Effector CD8-positive, alpha-beta T cell (primary cell): ENCODE measurements around the gene HPSE2.
"Not testable (repeated sequence)": the region's sequence is repeated elsewhere in the genome, so short reads cannot be mapped to it uniquely, and the experiment has no call there.

Experiments used
- DNase-seq: peaks from one replicate; lab custom pipeline; 2025; lab: John Stamatoyannopoulos, UW

Gene HPSE2

DNA sequence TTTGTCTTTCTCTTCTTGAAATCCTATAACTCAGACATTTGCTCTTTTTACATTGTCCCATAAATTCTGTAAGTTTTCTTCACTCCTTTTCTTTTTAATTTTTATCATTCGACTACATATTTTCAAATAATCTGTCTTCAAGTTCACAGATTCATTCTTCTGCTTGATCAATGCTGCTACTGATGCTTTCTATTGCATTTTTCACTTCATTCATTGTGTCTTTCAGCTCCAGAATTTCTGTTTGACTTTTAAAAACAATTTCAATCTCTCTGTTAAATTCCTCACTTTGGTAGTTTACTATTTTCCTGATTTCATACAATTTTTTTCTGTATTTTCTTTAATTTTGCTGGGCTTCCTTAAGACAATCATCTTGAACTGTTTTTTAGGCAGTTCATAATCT is 230.4 kb downstream of the HPSE2 start:
- no peak for DNase-seq

GRCh38 chr10:99004738-99005137 is 230.9 kb downstream of the HPSE2 start:
- no peak for DNase-seq

DNA sequence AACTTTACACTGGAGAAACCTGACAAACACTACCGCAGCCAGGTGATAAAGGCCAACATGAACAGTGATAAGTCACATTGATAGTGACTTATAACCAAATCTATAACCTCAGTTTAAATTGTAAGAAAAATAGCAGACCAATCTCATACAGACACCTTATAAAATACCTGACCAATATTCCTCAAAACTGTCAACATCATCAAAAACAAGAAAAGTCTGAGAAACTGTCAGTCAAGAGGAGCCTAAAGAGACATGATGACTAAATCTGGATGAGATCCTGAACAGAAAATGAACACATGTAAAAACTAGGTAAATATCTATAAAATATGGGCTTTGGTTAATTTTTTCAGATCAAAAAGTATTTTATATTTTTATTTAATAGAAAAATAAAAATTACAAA is 233.3 kb downstream of the HPSE2 start:
- no peak for DNase-seq

DNA sequence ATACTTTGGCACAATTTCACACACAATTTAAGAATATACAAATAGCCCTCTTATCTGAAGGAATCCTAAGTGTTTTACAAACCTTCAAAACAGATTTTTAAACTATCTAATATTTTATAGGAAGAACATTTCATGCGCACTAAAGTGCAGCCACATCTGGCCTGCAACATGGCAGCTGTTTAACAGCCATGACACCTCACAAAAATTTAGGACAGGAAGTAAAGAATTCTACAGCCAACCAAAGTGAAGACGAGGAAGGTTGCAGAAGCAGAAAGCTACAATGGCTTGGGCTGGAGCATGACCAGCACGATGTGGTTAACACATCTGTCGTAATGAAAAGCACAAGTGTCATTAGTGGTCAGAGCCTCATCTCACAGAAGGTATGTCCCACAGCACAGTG is 238.1 kb downstream of the HPSE2 start:
- DNase-seq: no peak

GRCh38 chr10:98994030-98994429 is 241.6 kb downstream of the HPSE2 start:
- DNase-seq: no peak

DNA sequence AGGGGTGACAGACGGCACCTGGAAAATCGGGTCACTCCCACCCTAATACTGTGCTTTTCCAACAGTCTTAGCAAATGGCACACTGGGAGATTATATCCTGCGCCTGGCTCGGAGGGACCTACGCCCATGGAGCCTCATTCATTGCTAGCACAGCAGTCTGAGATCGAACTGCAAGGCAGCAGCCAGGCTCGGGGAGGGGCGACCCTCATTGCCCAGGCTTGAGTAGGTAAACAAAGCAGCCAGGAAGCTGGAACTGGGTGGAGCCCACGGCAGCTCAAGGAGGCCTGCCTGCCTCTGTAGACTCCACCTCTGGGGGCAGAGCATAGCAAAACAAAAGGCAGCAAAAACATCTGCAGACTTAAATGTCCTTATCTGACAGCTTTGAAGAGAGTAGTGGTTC is 251.9 kb downstream of the HPSE2 start:
- not testable (repeated sequence) for DNase-seq

DNA sequence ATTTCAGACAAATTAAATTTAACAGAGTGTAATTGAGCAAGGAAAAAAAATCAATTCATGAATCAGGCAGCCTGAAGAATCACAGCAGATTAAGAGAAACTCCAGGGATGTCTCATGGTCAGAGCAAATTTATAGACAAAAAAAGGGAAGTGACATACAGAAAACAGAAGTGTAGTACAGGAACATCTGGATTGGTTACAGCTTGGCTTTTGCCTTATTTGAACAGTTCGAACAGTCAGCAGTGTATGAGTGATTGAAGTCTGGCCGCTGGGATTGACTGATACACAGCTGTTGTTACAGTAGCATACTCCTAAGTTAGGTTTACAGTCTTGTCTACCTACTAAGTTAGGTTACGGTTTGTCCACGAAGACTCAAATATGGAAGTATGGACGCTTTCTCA is 255.3 kb downstream of the HPSE2 start:
- DNase-seq: no peak

- no peak for DNase-seq
These were observed 264.2 kb downstream of the HPSE2 start for GRCh38 chr10:98971464-98971863.

- no peak for DNase-seq
These were observed 268.1 kb downstream of the HPSE2 start for GRCh38 chr10:98967601-98968000.

- no peak for DNase-seq
These were observed 272.0 kb downstream of the HPSE2 start for GRCh38 chr10:98963608-98964007.

DNA sequence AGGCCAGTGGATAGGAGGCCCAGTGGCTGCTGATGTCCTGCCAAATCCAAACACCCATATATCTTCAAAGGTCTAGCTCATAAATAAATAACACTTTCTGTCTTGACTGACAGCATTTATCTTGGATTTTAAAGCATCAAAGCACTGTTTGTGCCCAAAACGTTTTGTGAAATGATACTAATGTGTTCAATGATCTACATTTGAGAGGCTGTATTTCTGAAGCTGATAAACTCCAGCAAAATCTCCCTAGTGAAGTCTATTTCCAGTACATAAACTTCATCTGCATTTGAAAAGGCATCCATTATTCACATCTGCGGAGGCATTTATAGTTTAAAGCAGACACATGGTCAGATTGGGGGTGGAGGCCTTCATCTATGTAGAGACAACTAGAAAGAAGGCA is 276.3 kb downstream of the HPSE2 start:
- no peak for DNase-seq

DNA sequence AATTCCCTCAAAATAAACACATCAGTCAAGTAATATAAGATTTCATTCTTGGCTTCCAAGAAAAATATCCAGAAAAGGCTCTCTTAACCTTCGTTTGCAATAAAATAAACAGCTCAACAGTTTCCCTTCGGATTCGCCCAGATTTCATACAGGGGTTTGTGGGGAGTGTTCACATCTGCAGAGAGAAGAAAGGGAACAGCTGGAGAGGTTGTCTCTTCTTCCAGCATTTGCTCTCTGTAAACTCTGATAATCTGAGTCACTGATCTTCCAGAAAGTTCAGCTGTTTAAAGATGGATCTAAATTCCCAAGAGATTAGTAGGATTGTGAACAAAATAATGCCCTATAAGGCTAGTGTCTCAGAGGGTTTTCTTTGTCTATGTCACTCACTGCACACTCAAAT is 277.9 kb downstream of the HPSE2 start:
- DNase-seq: no peak

- no peak for DNase-seq
These were observed 278.9 kb downstream of the HPSE2 start for GRCh38 chr10:98956576-98957260.

DNA sequence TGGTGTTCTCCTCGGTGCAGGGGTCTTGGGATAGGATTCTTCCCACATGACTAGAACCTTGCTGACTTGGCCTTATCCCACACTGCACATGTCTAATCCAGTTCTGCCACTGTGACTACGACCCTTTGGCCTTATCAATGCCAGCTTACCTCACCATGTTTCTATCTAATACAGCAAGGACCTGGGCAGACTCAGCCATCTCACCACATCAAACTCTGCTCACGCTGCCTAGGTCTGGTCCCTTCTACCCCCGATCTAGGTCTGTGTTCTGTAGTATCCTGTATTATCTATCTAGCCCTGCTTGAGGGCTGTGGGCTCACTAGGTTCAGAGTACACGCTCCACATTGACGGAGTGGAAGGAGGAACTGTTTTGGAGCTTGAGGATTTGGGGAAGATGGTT is 282.4 kb downstream of the HPSE2 start:
- no peak for DNase-seq

GRCh38 chr10:98951269-98952000 is 284.2 kb downstream of the HPSE2 start:
- DNase-seq: no peak

GRCh38 chr10:98950106-98950505 is 285.5 kb downstream of the HPSE2 start:
- DNase-seq: no peak

GRCh38 chr10:98949306-98949705 is 286.3 kb downstream of the HPSE2 start:
- DNase-seq: no peak

DNA sequence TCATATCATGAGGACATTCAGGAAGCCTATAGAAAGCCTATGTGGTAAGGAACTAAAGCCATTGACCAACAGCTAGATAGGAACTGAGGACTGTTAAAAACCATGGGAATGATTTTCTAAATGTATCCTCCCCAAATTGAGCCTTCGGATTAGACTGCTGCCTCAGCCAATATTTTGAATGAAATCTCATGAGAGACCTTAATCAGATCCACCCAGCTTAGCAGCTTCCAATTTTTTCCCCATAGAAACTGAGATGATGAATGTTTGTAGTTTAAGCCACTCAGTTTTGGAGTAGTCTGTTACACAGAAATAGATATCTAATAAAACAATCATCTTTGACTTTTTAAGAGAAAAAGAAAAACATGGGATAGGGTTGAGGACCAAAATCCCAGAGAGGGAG is 292.0 kb downstream of the HPSE2 start:
- DNase-seq: no peak

GRCh38 chr10:98929709-98930108 is 305.9 kb downstream of the HPSE2 start:
- DNase-seq: no peak

GRCh38 chr10:98925651-98926050 is 310.0 kb downstream of the HPSE2 start:
- DNase-seq: no peak

- DNase-seq: no peak
These were observed 311.1 kb downstream of the HPSE2 start for GRCh38 chr10:98924526-98924925.

DNA sequence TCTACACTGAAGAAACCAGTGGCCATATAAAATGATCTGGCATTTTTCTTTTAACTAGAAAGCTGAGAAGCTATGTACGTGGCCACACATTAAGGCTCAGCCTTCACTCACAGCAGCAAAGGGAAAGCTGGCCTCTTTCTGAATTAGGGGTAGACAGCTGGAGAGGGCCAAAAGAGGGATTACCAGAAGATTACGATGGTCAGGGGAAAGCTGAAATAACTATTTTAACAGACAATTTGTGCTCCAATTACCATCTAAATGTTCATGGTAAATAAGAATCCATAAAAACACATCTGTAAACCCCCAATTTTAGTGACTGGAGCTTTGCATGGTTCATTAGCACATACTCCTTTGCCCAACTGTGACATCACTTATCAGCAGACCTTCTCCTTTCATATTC is 314.3 kb downstream of the HPSE2 start:
- no peak for DNase-seq

DNA sequence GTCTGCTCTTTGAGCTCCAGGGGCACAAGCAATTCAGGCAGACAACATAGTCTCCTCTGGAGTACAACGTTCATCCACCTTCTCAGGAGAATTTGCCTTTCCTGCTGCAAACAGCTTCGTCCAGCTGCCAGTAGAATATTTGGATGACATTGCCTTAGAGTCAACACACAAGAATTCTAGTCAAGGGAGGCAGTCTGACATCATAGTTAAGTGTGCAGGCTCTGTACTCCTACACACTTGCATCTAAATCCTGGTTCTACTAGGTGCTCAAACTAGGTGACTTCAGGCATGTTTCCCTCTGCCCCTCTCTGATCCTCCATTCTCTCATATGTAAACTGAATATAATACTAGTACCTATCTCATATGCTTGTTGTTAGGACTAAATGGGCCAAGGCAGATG is 314.8 kb downstream of the HPSE2 start:
- DNase-seq: no peak

GRCh38 chr10:98920360-98920759 is 315.3 kb downstream of the HPSE2 start:
- DNase-seq: no peak
